ENCODE measurements around the gene HORMAD2. TPM values are rescaled to one million over a fixed set of nuclear protein-coding genes. Genes with fewer than 3 reads are reported as not detected.

The HORMAD2 gene
- total RNA-seq, 1 experiment from 2014 or later = not detected

- ChIA-PET POLR2A (ENCODE audit: unreplicated experiment) (no interaction called here), CTCF (no interaction called here)
- TF ChIP-seq EZH2 (IDR thresholded peaks at IDR 0.05; ENCODE audit: low read depth) = no peak
- TF ChIP-seq, protein P1, sequence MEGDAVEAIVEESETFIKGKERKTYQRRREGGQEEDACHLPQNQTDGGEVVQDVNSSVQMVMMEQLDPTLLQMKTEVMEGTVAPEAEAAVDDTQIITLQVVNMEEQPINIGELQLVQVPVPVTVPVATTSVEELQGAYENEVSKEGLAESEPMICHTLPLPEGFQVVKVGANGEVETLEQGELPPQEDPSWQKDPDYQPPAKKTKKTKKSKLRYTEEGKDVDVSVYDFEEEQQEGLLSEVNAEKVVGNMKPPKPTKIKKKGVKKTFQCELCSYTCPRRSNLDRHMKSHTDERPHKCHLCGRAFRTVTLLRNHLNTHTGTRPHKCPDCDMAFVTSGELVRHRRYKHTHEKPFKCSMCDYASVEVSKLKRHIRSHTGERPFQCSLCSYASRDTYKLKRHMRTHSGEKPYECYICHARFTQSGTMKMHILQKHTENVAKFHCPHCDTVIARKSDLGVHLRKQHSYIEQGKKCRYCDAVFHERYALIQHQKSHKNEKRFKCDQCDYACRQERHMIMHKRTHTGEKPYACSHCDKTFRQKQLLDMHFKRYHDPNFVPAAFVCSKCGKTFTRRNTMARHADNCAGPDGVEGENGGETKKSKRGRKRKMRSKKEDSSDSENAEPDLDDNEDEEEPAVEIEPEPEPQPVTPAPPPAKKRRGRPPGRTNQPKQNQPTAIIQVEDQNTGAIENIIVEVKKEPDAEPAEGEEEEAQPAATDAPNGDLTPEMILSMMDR (conservative IDR thresholded peaks at IDR 0.05) = no peak
- H3K9me2 ChIP-seq (ENCODE audit: insufficient read depth) = no peaks in the 10 kb centered on the region
- H3K4me1 ChIP-seq (replicated peaks; ENCODE audit: insufficient read depth) = peaks cover 18% of the 10 kb centered on the region
- H3K4me2 ChIP-seq = no peak overlapping the region
- no peak for DNase-seq
- no peaks in the 10 kb centered on the region for H3K9me3 ChIP-seq (ENCODE audit: insufficient read depth, low read depth)
- intact Hi-C loops (cut with micrococcal nuclease; ENCODE audit: unreplicated experiment) = no loop called here
- no TSS peak for BruUV-seq (replicated peaks)
- H3K27ac ChIP-seq = no peak overlapping the region
- H3K27me3 ChIP-seq (ENCODE audit: insufficient read depth, low read depth) = no peaks in the 10 kb centered on the region
- no peaks in the 10 kb centered on the region for H3K79me2 ChIP-seq (ENCODE audit: low read depth)
- H3K36me3 ChIP-seq (ENCODE audit: low read depth) = no peaks in the 10 kb centered on the region
- no peak overlapping the region for H3K4me3 ChIP-seq
- no peaks in the 10 kb centered on the region for H4K20me1 ChIP-seq (ENCODE audit: insufficient read depth)
- no peak overlapping the region for H2AFZ ChIP-seq
- H3F3A ChIP-seq (ENCODE audit: insufficient read depth, low read depth) = peaks cover 7% of the 10 kb centered on the region
Measured at GRCh38 chr22:30033137-30033536, 47.1 kb upstream of the HORMAD2 start.

DNA sequence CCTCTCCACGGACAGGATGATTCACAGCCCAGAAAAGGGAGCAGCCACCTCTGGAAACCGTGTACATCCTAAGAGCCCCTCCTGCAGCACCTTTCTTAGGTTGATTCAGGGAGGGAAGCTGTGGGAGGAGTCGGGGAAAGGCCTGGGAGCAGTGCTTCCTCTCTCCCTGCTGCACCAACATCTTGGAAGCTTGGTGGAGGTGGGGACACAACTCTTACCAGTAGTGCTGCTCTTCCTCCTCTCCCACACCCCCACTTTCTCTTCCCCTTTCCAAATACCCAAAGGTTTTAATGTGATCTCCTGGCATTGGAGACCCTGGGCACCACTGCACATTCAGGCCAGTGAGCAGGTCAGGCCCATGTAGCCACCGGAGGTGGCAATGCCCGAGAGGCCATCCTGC, 46.4 kb upstream of the HORMAD2 start:
- intact Hi-C loops (cut with micrococcal nuclease; ENCODE audit: unreplicated experiment) = no loop called here
- no peak overlapping the region for H3K27ac ChIP-seq
- H3K4me3 ChIP-seq = no peak overlapping the region
- ChIA-PET POLR2A (ENCODE audit: unreplicated experiment) (no interaction called here), CTCF (no interaction called here)
- no peaks in the 10 kb centered on the region for H3K36me3 ChIP-seq (ENCODE audit: low read depth)
- DNase-seq = no peak
- H3F3A ChIP-seq (ENCODE audit: insufficient read depth, low read depth) = peaks cover 9% of the 10 kb centered on the region
- no peaks in the 10 kb centered on the region for H4K20me1 ChIP-seq (ENCODE audit: insufficient read depth)
- no peaks in the 10 kb centered on the region for H3K27me3 ChIP-seq (ENCODE audit: insufficient read depth, low read depth)
- no peaks in the 10 kb centered on the region for H3K9me3 ChIP-seq (ENCODE audit: insufficient read depth, low read depth)
- H3K4me1 ChIP-seq (replicated peaks; ENCODE audit: insufficient read depth) = peaks cover 25% of the 10 kb centered on the region
- no TSS peak for BruUV-seq (replicated peaks)
- no peaks in the 10 kb centered on the region for H3K9me2 ChIP-seq (ENCODE audit: insufficient read depth)
- no peaks in the 10 kb centered on the region for H3K79me2 ChIP-seq (ENCODE audit: low read depth)
- no peak overlapping the region for H2AFZ ChIP-seq
- TF ChIP-seq EZH2 (IDR thresholded peaks at IDR 0.05; ENCODE audit: low read depth) = no peak
- TF ChIP-seq, protein P1 (conservative IDR thresholded peaks at IDR 0.05) = no peak
- H3K4me2 ChIP-seq = no peak overlapping the region

DNA sequence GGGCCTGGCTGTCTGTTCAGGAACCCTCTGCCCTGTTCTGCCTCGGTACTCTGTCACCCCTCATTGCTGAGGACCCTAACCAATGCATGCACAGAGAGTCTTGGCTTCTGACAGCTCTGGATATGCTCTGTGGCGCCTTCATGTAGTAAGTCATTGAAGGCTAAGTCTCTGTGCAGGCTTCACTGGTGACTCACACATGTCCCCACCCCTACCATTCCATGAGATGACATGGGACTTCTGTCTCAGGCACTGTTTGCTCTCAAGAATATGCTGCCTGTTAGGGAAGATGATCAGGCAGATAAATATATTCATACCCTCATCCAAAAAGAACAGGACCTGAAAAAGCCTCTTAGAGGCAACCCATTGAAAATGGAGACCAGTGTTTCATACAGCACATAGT, 43.6 kb upstream of the HORMAD2 start:
- CTCF ChIA-PET = no interaction called here
- DNase-seq = peak; percentile 26 to 66

More for the DNA sequence above, 43.6 kb upstream of the HORMAD2 start:
- Histone ChIP-seq H3K4me3 (no peak overlapping the region), H3K9me2 (ENCODE audit: insufficient read depth) (no peaks in the 10 kb centered on the region), H3K79me2 (ENCODE audit: low read depth) (no peaks in the 10 kb centered on the region), H4K20me1 (ENCODE audit: insufficient read depth) (no peaks in the 10 kb centered on the region), H3K9me3 (ENCODE audit: insufficient read depth, low read depth) (no peaks in the 10 kb centered on the region), H3K4me2 (no peak overlapping the region), H3K36me3 (ENCODE audit: low read depth) (no peaks in the 10 kb centered on the region), H3K27ac (no peak overlapping the region), H2AFZ (no peak overlapping the region), H3F3A (ENCODE audit: insufficient read depth, low read depth) (peaks cover 9% of the 10 kb centered on the region), H3K27me3 (ENCODE audit: insufficient read depth, low read depth) (no peaks in the 10 kb centered on the region), H3K4me1 (replicated peaks; ENCODE audit: insufficient read depth) (peaks cover 26% of the 10 kb centered on the region)
- TF ChIP-seq, protein P1 (conservative IDR thresholded peaks at IDR 0.05) = no peak
- TF ChIP-seq EZH2 (IDR thresholded peaks at IDR 0.05; ENCODE audit: low read depth) = no peak
- intact Hi-C loops (cut with micrococcal nuclease; ENCODE audit: unreplicated experiment) = no loop called here
- BruUV-seq (replicated peaks) = no TSS peak
- POLR2A ChIA-PET (ENCODE audit: unreplicated experiment) = no interaction called here
